Activated CD8-positive, alpha-beta memory T cell treated with anti-CD3 and anti-CD28 coated beads, Interleukin-2, amount 50 U/mL, for 4 hours (primary cell): ENCODE measurements around the gene STK32A.

Experiments
- DNase-seq: peaks from one replicate; pipeline ENCODE4 v3.0.0-alpha.2; 2020

Gene STK32A

GRCh38 chr5:147396070-147396823 lies 161.4 kb downstream of the STK32A start:
- no peak for DNase-seq

- no peak for DNase-seq
Observed at GRCh38 chr5:147397616-147398015, 162.8 kb downstream of the STK32A start.

GRCh38 chr5:147398860-147399259 lies 164.0 kb downstream of the STK32A start:
- no peak for DNase-seq

GRCh38 chr5:147400126-147400809 lies 165.4 kb downstream of the STK32A start:
- DNase-seq = no peak

GRCh38 chr5:147400881-147401280 lies 166.1 kb downstream of the STK32A start:
- DNase-seq = no peak

- DNase-seq = no peak
Observed at GRCh38 chr5:147403651-147404640, 169.1 kb downstream of the STK32A start.

GRCh38 chr5:147404706-147405105 lies 169.9 kb downstream of the STK32A start:
- DNase-seq = no peak

- DNase-seq = no peak
Observed at GRCh38 chr5:147406636-147407035, 171.8 kb downstream of the STK32A start.

- DNase-seq = no peak
Observed at GRCh38 chr5:147407094-147407681, 172.4 kb downstream of the STK32A start.

GRCh38 chr5:147408980-147409379 lies 174.2 kb downstream of the STK32A start:
- no peak for DNase-seq

- DNase-seq = no peak
Observed at GRCh38 chr5:147410496-147411358, 175.9 kb downstream of the STK32A start.

- DNase-seq = no peak
Observed at GRCh38 chr5:147411359-147412319, 176.8 kb downstream of the STK32A start.

GRCh38 chr5:147412561-147412960 lies 177.7 kb downstream of the STK32A start:
- no peak for DNase-seq

GRCh38 chr5:147413266-147413665 lies 178.4 kb downstream of the STK32A start:
- DNase-seq = no peak

GRCh38 chr5:147415651-147416050 lies 180.8 kb downstream of the STK32A start:
- DNase-seq = no peak

- no peak for DNase-seq
Observed at GRCh38 chr5:147417135-147417813, 182.4 kb downstream of the STK32A start.

- DNase-seq = no peak
Observed at GRCh38 chr5:147418613-147419012, 183.8 kb downstream of the STK32A start.

- no peak for DNase-seq
Observed at GRCh38 chr5:147426640-147427327, 192.0 kb downstream of the STK32A start.
